Body of pancreas (tissue), 4 donors: ENCODE data around the gene PTPN7.

Experiments used
- CTCF ChIP-seq, 7 experiments: fragments of 450-650 bp in 4 of 7; fragments of 200-600 bp in 3 of 7; sonication (generic) in 3 of 7; IDR thresholded peaks; one replicate each; pipeline ENCODE4 v1.5.1; 2016 to 2019; ENCODE audit warnings: antibody characterized with exemption in 7 of 7
- POLR2A ChIP-seq, 3 donors: fragments of 450-650 bp; IDR thresholded peaks; one replicate each; pipeline ENCODE4 v1.6.1; 2016; ENCODE audit warnings: antibody characterized with exemption in 3 of 3, mild to moderate bottlenecking in 2 of 3

- no peak for TF ChIP-seq POLR2A (IDR thresholded peaks at IDR 0.05)
- TF ChIP-seq CTCF (IDR thresholded peaks at IDR 0.05), result no peak
Measured at GRCh38 chr1:202162418-202163280, 2.2 kb upstream of the PTPN7 start.
